ENCODE data around the gene MRPL48. TPM values are rescaled to one million over a fixed set of nuclear protein-coding genes. Genes with fewer than 3 reads are reported as not detected.
"Not testable (repeated sequence)": the region's sequence is repeated elsewhere in the genome, so short reads cannot be mapped to it uniquely, and the experiment has no call there.

Gene MRPL48
- total RNA-seq = 10 to 100 TPM; 39.9 to 44.1 TPM
- long read RNA-seq, transcript MRPL48-201 (8 exons, 1,536 nt) = major isoform, 24 of 29 reads
- long read RNA-seq, partial matches to known transcripts = 0 of 29 reads
- long read RNA-seq, other reads (novel, unspliced or antisense) = 4 of 29 reads

DNA sequence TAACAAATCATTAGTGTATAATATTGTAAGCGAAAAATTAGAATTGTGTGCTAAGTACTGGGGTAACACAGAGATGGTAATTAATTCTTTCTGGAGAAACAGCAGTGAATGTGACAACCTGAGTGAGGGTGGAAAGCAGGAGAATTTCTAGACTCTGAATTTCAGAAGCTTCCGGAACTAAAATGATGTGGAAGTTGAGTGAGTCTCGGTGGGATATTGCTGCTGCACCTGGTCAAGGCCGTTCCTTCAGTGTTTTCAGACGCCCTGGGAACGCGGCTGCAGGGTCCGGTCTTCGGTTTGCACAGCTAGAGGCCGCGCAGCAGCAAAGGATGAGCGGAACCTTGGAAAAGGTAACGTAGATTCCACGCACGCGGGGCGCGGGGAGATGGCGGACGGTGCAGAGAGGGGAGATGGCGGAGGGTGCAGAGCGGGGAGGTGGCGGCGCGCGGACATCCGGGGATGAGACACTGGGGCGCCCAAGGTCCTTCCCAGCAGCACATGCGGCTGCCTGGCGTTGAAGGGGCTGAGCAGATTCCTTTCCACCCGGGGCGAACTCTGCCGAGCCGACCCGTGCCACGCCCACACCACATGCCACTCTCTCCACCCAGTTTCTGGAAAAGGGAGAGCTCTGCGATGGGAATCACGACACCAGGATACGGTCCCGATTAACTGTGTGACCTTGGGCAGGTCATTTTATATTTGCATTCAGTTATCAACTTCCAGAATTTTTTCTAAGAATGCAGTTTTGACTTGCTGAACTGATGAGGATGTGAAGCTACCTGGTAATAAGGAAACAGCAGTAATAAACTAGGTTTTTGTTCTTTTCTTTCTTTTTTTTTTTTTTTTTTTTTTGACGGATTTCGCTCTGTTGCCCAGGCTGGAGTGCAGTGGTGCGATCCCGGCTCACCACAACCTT, at the start of gene MRPL48:
TSS of gene MRPL48 (plus strand) at position 232 of the 916 bp plus-strand sequence. CDS start at position 330, 98 bp downstream.
- DNase-seq (peak; percentile 94 to 96), ATAC-seq (peak; percentile 93)
- intact Hi-C loops (cut with DNase I, micrococcal nuclease) = no loop called here

GRCh38 chr11:73743045-73743444, 44.6 kb upstream of the MRPL48 start:
- DNase-seq (no peak), ATAC-seq (no peak)
- intact Hi-C loops (cut with DNase I, micrococcal nuclease) = no loop called here

DNA sequence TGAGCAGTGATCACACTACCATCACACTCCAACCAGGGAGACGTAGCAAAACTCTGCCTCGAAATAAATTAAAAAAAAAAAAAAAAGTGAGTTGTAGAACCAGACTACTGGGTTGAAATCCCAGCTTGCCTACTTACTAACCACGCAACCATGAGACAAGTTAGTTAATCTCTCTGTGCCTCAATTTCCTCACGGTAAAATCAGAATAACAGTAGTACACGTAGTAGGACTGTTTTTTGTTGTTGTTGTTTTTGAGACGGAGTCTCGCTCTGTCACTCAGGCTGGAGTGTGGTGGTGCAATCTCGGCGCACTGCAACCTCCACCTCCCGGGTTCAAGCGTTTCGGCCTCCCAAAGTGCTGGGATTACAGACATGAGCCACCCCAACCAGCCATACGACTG, 41.0 kb upstream of the MRPL48 start:
- no peak for ATAC-seq
- DNase-seq = no peak
- intact Hi-C loops (cut with DNase I, micrococcal nuclease) = no loop called here

DNA sequence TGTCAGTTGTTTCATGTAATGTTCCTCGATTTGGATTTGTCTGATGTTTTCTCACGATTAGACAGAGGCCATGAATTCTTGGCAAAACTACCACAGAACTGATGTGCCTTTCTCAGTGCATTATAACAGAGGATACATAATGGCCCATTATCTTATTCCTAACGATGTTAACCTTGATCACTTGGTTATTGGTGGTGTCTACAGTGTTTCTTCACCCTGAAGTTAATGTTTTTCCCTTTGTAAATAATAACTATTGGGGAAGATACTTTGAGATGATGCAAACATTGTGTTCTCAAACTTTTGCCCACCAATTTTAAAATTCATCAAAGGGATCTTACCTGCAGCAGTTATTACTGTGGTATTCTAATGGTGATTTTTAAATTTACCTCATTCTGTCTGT, 39.9 kb upstream of the MRPL48 start:
- DNase-seq = no peak
- ATAC-seq = no peak
- intact Hi-C loops (cut with DNase I, micrococcal nuclease) = no loop called here

DNA sequence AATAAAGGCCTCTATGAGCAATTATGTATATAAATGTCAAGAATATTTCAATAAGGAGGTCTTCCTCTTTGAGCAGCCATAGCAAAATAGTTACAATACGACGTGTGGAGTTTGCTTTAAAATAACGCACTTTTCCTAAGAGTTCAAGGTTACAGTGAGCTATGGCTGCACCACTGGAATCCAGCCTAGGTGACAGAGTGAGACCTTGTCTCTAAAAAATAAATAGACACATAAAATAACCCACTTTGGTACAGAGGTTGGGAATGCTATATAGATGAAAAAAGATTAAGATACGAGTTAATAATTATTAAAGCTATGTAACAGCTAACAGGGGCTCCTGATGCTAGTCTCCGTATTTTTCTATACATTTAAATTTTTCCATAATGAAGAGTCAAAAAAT, 39.4 kb upstream of the MRPL48 start:
- ATAC-seq = no peak
- intact Hi-C loops (cut with DNase I, micrococcal nuclease) = no loop called here
- DNase-seq = no peak

DNA sequence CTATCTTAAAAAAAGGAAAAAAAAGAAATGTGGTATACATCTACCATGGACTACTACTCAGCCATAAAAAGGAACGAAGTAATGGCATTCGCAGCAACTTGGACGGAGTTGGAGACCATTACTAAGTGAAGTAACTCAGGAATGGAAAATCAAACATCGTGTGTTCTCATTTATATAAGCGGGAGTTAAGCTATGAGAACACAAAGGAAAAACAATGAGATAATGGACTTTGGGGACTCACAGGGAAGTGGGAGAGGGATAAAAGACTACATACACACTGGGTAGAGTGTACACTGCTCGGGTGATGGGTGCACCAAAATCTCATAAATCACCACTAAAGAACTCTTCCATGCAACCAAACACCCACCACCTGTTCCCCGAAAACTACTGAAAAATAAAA, 38.6 kb upstream of the MRPL48 start:
- no peak for ATAC-seq
- no peak for DNase-seq
- intact Hi-C loops (cut with DNase I, micrococcal nuclease) = no loop called here

DNA sequence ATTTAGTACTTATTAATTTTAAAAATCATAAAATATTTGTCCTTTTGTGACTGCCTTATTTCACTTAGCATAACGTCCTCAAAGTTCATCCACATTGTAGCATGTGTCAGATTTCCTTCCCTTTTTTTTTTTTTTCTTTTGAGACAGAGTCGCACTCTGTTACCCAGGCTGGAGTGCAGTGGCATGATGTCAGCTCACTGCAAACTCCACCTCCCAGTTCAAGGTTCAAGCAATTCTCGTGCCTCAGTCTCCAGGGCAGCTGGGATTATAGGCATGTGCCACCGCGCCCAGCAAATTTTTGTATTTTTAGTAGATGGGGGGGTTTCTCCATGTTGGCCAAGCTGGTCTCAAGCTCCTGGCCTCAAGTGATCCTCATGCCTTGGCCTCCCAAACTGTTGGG, 37.4 kb upstream of the MRPL48 start:
- DNase-seq (peak in 1 of 2 donors; percentile 19), ATAC-seq (peak; percentile 78)
- intact Hi-C loops (cut with DNase I, micrococcal nuclease) = no loop called here

DNA sequence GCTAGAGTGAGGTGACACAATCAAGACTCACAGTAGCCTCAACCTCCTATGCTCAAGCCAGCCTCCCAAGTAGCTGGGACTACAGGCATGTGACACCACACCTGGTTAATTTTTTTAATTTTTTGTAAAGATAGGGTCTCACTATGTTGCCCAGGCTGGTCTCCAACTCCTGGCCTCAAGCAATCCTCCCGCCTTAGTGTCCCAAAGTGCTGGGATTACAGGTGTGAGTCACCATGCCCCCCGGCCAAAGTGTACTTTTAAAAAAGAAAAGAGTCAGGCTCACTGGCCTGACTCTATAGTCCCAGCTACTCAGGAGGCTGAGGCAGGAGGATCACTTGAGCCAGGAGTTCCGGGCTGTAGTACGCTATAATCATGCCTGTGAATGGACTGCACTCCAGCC, 36.8 kb upstream of the MRPL48 start:
- DNase-seq; ATAC-seq; intact Hi-C loops (cut with DNase I, micrococcal nuclease): not testable (repeated sequence)

- intact Hi-C loops (cut with DNase I, micrococcal nuclease) = no loop called here
- DNase-seq (no peak), ATAC-seq (no peak)
Observed at GRCh38 chr11:73752216-73752867, 35.3 kb upstream of the MRPL48 start.

DNA sequence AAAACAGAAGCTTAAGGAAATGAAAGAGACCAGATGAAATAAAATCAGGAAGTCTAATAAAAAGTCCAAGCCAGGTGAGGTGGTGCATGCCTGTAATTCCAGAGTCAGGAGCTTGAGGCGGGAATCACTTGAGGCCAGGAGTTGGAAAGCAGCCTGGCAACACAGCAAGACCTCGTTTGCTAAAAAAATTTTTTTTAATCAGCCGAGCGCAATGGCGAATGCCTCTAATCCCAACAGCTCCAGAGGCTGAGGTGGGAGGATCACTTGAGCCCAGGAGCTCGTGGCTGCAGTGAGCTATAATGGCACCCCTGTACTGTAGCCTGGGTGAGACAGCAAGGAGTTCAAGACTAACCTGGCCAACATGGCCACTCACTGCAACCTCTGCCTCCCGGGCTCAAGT, 34.8 kb upstream of the MRPL48 start:
- DNase-seq = no peak
- peak; percentile 34 for ATAC-seq
- intact Hi-C loops (cut with DNase I, micrococcal nuclease) = no loop called here

DNA sequence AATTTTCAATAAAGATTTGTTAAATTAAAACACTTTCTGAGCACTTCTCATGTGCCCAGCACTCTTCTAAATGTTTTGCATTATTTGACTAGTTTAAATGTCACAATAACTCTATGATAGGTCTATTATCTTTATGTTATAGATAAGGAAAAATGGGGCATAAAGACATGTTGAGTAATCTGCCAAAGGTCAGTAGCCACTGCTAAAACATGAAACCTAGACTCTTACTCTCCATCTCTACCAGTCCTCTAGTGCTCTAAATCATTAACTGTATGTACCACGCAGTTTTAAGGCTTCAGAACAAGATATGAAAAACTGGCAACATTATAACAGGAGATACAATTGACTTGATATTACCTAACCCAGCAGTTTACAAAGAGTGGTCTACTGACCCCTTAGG, 33.7 kb upstream of the MRPL48 start:
- ATAC-seq (peak; percentile 69), DNase-seq (no peak)
- intact Hi-C loops (cut with DNase I, micrococcal nuclease) = no loop called here

- intact Hi-C loops (cut with DNase I, micrococcal nuclease) = no loop called here
- no peak for DNase-seq
- no peak for ATAC-seq
Observed at GRCh38 chr11:73755670-73756069, 32.0 kb upstream of the MRPL48 start.

GRCh38 chr11:73757598-73757997, 30.1 kb upstream of the MRPL48 start:
- intact Hi-C loops (cut with DNase I, micrococcal nuclease) = no loop called here
- no peak for ATAC-seq
- DNase-seq = no peak

DNA sequence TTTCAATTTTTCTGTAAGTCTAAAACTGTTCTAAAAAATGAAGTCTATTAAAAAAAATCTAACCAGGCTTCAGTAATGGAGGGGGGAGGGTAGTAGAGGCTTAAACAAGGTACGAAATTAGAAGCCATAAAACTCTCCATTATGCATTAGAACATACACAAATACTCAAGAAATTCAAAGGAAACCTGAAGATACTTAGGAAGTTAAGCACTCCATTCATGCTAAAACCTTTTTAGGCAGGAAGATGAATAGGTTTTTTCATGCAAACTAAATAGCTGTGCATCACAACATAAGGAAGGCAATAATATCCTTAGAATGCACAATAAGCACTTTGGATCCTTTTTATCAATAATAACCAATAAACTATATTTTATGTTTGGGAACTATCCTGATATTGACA, 29.2 kb upstream of the MRPL48 start:
- DNase-seq = no peak
- intact Hi-C loops (cut with DNase I, micrococcal nuclease) = no loop called here
- ATAC-seq = no peak

- intact Hi-C loops (cut with DNase I, micrococcal nuclease) = no loop called here
- no peak for ATAC-seq
- no peak for DNase-seq
Observed at GRCh38 chr11:73759610-73760134, 28.0 kb upstream of the MRPL48 start.

GRCh38 chr11:73760135-73760678, 27.5 kb upstream of the MRPL48 start:
- DNase-seq = peak; percentile 51 to 66
- intact Hi-C loops (cut with DNase I, micrococcal nuclease) = no loop called here
- peak; percentile 38 for ATAC-seq

- ATAC-seq = peak; percentile 88
- peak; percentile 100 for DNase-seq
- intact Hi-C loops (cut with DNase I, micrococcal nuclease) = no loop called here
Observed at GRCh38 chr11:73760679-73761402, 26.8 kb upstream of the MRPL48 start, which contains the start of gene RAB6A. TSS of gene RAB6A (minus strand) at chr11:73761074. CDS start at chr11:73760635, 439 bp downstream.

- ATAC-seq (peak; percentile 10), DNase-seq (peak; percentile 43 to 46)
- intact Hi-C loops (cut with DNase I, micrococcal nuclease) = no loop called here
Observed at GRCh38 chr11:73761403-73761945, 26.2 kb upstream of the MRPL48 start.

Measured in left colon (tissue), 2 donors.